ENCODE data around the gene SLC10A4. TPM values are rescaled to one million over a fixed set of nuclear protein-coding genes. Genes with fewer than 3 reads are reported as not detected.

SLC10A4 gene
- total and polyA plus RNA-seq, 2 experiments from 2014 or later = 2.3 to 4.3 TPM

GRCh38 chr4:48495941-48496340 is 12.8 kb downstream of the SLC10A4 start (continued):
- TF ChIP-seq ZNF462 (CRISPR knock-in tag; IDR thresholded peaks at IDR 0.05) (no peak), EZH2 (IDR thresholded peaks at IDR 0.05; ENCODE audit: low read depth, unreplicated experiment) (no peak), ZNF331 (CRISPR knock-in tag; IDR thresholded peaks at IDR 0.05; ENCODE audit: low read depth) (no peak), NANOG (IDR thresholded peaks at IDR 0.05; ENCODE audit: borderline replicate concordance) (no peak)

GRCh38 chr4:48498895-48499294 is 15.8 kb downstream of the SLC10A4 start:
- no peak overlapping the region for H3K27ac Mint-ChIP-seq
- H3K9me3 Mint-ChIP-seq = no peaks in the 10 kb centered on the region
- no peak for ATAC-seq
- H3K36me3 ChIP-seq (ENCODE audit: insufficient read depth) = no peaks in the 10 kb centered on the region
- no peak overlapping the region for H3K4me3 Mint-ChIP-seq
- H3K4me1 ChIP-seq (ENCODE audit: insufficient read depth) = peaks cover 23% of the 10 kb centered on the region
- no peak overlapping the region for H3K4me3 ChIP-seq
- H3K27ac ChIP-seq (ENCODE audit: low read depth) = no peak overlapping the region
- no peak overlapping the region for H3K4me2 ChIP-seq
- H2AFZ ChIP-seq = no peak overlapping the region
- peaks cover 10% of the 10 kb centered on the region; the same call in 2 of the 3 replicates for H3K36me3 Mint-ChIP-seq (ENCODE audit: low read depth)
- no peaks in the 10 kb centered on the region for H3K9me2 ChIP-seq (ENCODE audit: insufficient read depth)
- H4K20me1 ChIP-seq (replicated peaks; ENCODE audit: insufficient read depth) = no peaks in the 10 kb centered on the region
- peaks cover 2% of the 10 kb centered on the region for H3K27me3 Mint-ChIP-seq (ENCODE audit: insufficient read depth, low read depth, poor library complexity)
- peaks cover 1% of the 10 kb centered on the region; the same call in 1 of the 2 replicates for H3K27me3 ChIP-seq (ENCODE audit: insufficient read depth)
- H3K79me2 ChIP-seq (replicated peaks; ENCODE audit: insufficient read depth) = no peaks in the 10 kb centered on the region
- H3K4me1 Mint-ChIP-seq = peaks cover 16% of the 10 kb centered on the region
- no peaks in the 10 kb centered on the region for H3F3A ChIP-seq (replicated peaks; ENCODE audit: low read depth)
- peak; percentile 53 for DNase-seq (ENCODE audit: low spot score)
- no peak for TF ChIP-seq REST (IDR thresholded peaks at IDR 0.05; ENCODE audit: unreplicated experiment)
- no peak for TF ChIP-seq EZH2 (IDR thresholded peaks at IDR 0.05; ENCODE audit: low read depth, unreplicated experiment)
- no peak for TF ChIP-seq STAT1 (IDR thresholded peaks at IDR 0.05; ENCODE audit: unreplicated experiment)
- TF ChIP-seq NANOG (IDR thresholded peaks at IDR 0.05; ENCODE audit: borderline replicate concordance) = no peak
- no peak for TF ChIP-seq POLR2AphosphoS5 (IDR thresholded peaks at IDR 0.05; ENCODE audit: low read depth)
- TF ChIP-seq JUNB (IDR thresholded peaks at IDR 0.05; ENCODE audit: unreplicated experiment) = no peak
- no peak for TF ChIP-seq EZH2phosphoT487 (IDR thresholded peaks at IDR 0.05; ENCODE audit: unreplicated experiment)
- no peak for TF ChIP-seq CREB1 (CRISPR knock-in tag; IDR thresholded peaks at IDR 0.05; ENCODE audit: low read depth)

Measured in GM23338 (cell line).